H9 (cell line): ENCODE results near the gene RHOC. TPM values are rescaled to one million over a fixed set of nuclear protein-coding genes. Genes with fewer than 3 reads are reported as not detected.

Experiments
- DNase-seq: peaks from one replicate; pipeline ENCODE4 v3.0.0-alpha.2; 2017
- H2AFZ ChIP-seq: one replicate; pipeline ENCODE4 v1.6.1; 2013; ENCODE audit warnings: mild to moderate bottlenecking, low read length, control low read depth, moderate library complexity
- H2AK5ac ChIP-seq: 2 replicates; pipeline ENCODE4 v1.6.1; 2013; ENCODE audit warnings: low read length, control low read depth, mixed read lengths; ENCODE audit not compliant: insufficient read length
- H2BK120ac ChIP-seq: one replicate; pipeline ENCODE4 v1.6.1; 2013; ENCODE audit warnings: low read depth, mild to moderate bottlenecking, low read length, control low read depth, inconsistent platforms; ENCODE audit not compliant: poor library complexity, severe bottlenecking
- H2BK12ac ChIP-seq: 2 replicates; pipeline ENCODE4 v1.6.1; 2013; ENCODE audit warnings: low read length, control low read depth, mixed read lengths, low read depth; ENCODE audit not compliant: insufficient read length
- H2BK15ac ChIP-seq: 2 replicates; pipeline ENCODE4 v1.6.1; 2013; ENCODE audit warnings: low read depth, low read length, control low read depth
- H2BK20ac ChIP-seq: one replicate; pipeline ENCODE4 v1.6.1; 2013; ENCODE audit warnings: low read depth, mild to moderate bottlenecking, low read length, control low read depth, inconsistent platforms; ENCODE audit not compliant: poor library complexity, severe bottlenecking
- H2BK5ac ChIP-seq: 2 replicates; pipeline ENCODE4 v1.6.1; 2013; ENCODE audit warnings: low read length, control low read depth, mixed read lengths; ENCODE audit not compliant: insufficient read length
- H3K14ac ChIP-seq: 2 replicates; pipeline ENCODE4 v1.6.1; 2013; ENCODE audit warnings: low read length, control low read depth; ENCODE audit not compliant: insufficient read depth
- H3K18ac ChIP-seq: 2 replicates; pipeline ENCODE4 v1.6.1; 2013; ENCODE audit warnings: low read depth, mild to moderate bottlenecking, mixed read lengths, low read length, control low read depth; ENCODE audit not compliant: insufficient read length
- H3K23ac ChIP-seq: 2 replicates; pipeline ENCODE4 v1.6.1; 2013; ENCODE audit warnings: low read length, control low read depth, mixed read lengths, low read depth; ENCODE audit not compliant: insufficient read length
- H3K23me2 ChIP-seq: 2 replicates; pipeline ENCODE4 v1.6.1; 2013; ENCODE audit warnings: low read depth, mild to moderate bottlenecking, mixed read lengths, low read length, control low read depth; ENCODE audit not compliant: insufficient read length, poor library complexity, severe bottlenecking
- H3K27ac ChIP-seq: 2 replicates; pipeline ENCODE4 v1.5.1; 2013; ENCODE audit warnings: low read length, control low read depth, mixed read lengths, low read depth; ENCODE audit not compliant: insufficient read length
- H3K27me3 ChIP-seq: 2 replicates; pipeline ENCODE4 v1.6.1; 2013; ENCODE audit warnings: low read length, control low read depth, inconsistent platforms; ENCODE audit not compliant: insufficient read depth
- H3K4ac ChIP-seq: 2 replicates; pipeline ENCODE4 v1.6.1; 2013; ENCODE audit warnings: low read depth, mild to moderate bottlenecking, control low read depth, inconsistent platforms, low read length, moderate library complexity
- H3K4me1 ChIP-seq: 2 replicates; pipeline ENCODE4 v1.6.1; 2013; ENCODE audit warnings: low read length, control low read depth, inconsistent platforms; ENCODE audit not compliant: insufficient read depth
- H3K4me2 ChIP-seq: 2 replicates; pipeline ENCODE4 v1.6.1; 2013; ENCODE audit warnings: low read length, control low read depth, mixed read lengths; ENCODE audit not compliant: insufficient read length, insufficient read depth
- H3K56ac ChIP-seq: 2 replicates; pipeline ENCODE4 v1.6.1; 2013; ENCODE audit warnings: low read depth, mild to moderate bottlenecking, mixed read lengths, low read length, control low read depth; ENCODE audit not compliant: insufficient read length
- H3K79me1 ChIP-seq: 2 replicates; pipeline ENCODE4 v1.6.1; 2013; ENCODE audit warnings: low read depth, mild to moderate bottlenecking, moderate library complexity, low read length, control low read depth, inconsistent platforms; ENCODE audit not compliant: insufficient read depth, poor library complexity, severe bottlenecking
- H3K79me2 ChIP-seq: 2 replicates; pipeline ENCODE4 v1.6.1; 2013; ENCODE audit warnings: low read length, control low read depth, inconsistent platforms; ENCODE audit not compliant: insufficient read depth
- H3K9ac ChIP-seq: 2 replicates; pipeline ENCODE4 v1.6.1; 2013; ENCODE audit warnings: low read length, control low read depth, mixed read lengths; ENCODE audit not compliant: insufficient read length; ENCODE audit errors: extremely low read depth
- H3K9me3 ChIP-seq: one replicate; pipeline ENCODE4 v1.6.1; 2013; ENCODE audit warnings: low read depth, low read length, inconsistent platforms; ENCODE audit not compliant: control insufficient read depth
- H3T11ph ChIP-seq: one replicate; pipeline ENCODE4 v1.6.1; 2013; ENCODE audit warnings: mild to moderate bottlenecking, low read length, control low read depth, inconsistent platforms
- H4K20me1 ChIP-seq: one replicate; pipeline ENCODE4 v1.6.1; 2013; ENCODE audit not compliant: control insufficient read depth, insufficient read length, insufficient read depth
- H4K5ac ChIP-seq: 2 replicates; pipeline ENCODE4 v1.6.1; 2013; ENCODE audit warnings: low read depth, mild to moderate bottlenecking, mixed read lengths, low read length, control low read depth; ENCODE audit not compliant: insufficient read length
- H4K8ac ChIP-seq: replicated peaks from 2 replicates; pipeline ENCODE4 v1.6.1; 2013; ENCODE audit warnings: low read length, control low read depth, mixed read lengths, low read depth; ENCODE audit not compliant: insufficient read length
- H4K91ac ChIP-seq: 2 replicates; pipeline ENCODE4 v1.6.1; 2013; ENCODE audit warnings: low read depth, mild to moderate bottlenecking, moderate library complexity, mixed read lengths, low read length, control low read depth; ENCODE audit not compliant: insufficient read length
- H3K27ac Mint-ChIP-seq, 3 experiments: 2 replicates in 2 of 3; 3 replicates in 1 of 3; pipeline ENCODE4 v1.8.0; 2020 to 2021; ENCODE audit warnings: mixed read lengths in 3 of 3, mild to moderate bottlenecking in 1 of 3, moderate library complexity in 1 of 3
- H3K27me3 Mint-ChIP-seq: 2 replicates; pipeline ENCODE4 v1.8.0; 2021; ENCODE audit warnings: low read depth, mild to moderate bottlenecking, moderate library complexity, mixed read lengths
- H3K36me3 Mint-ChIP-seq, 3 experiments: 2 replicates in 2 of 3; 3 replicates in 1 of 3; pipeline ENCODE4 v1.8.0; 2020 to 2021; ENCODE audit warnings: low read depth in 3 of 3, mixed read lengths in 3 of 3; ENCODE audit not compliant: insufficient read depth in 1 of 3
- H3K4me1 Mint-ChIP-seq, 2 experiments: 2 replicates each; pipeline ENCODE4 v1.8.0; 2020; ENCODE audit warnings: mixed read lengths in 2 of 2
- H3K4me3 Mint-ChIP-seq, 2 experiments: 2 replicates in 1 of 2; 3 replicates in 1 of 2; pipeline ENCODE4 v1.8.0; 2020 to 2021; ENCODE audit warnings: mild to moderate bottlenecking in 2 of 2, mixed read lengths in 2 of 2, moderate library complexity in 1 of 2
- H3K9me3 Mint-ChIP-seq, 2 experiments: 2 replicates in 1 of 2; 3 replicates in 1 of 2; pipeline ENCODE4 v1.8.0; 2020; ENCODE audit warnings: mild to moderate bottlenecking in 2 of 2, mixed read lengths in 2 of 2, moderate library complexity in 1 of 2
- CTCF ChIP-seq: fragments of 200-600 bp; sonication (generic); conservative IDR thresholded peaks from 3 replicates; pipeline ENCODE4 v1.8.0; 2021; ENCODE audit warnings: antibody characterized with exemption, mild to moderate bottlenecking
- WGBS: extraction: QIAGEN DNeasy Blood & Tissue Kit; methylation state at CpG from one replicate; pipeline ENCODE4 v1.1.7; 2013; ENCODE audit warnings: missing lambda C conversion rate, low lambda C conversion rate, mixed read lengths; ENCODE audit not compliant: insufficient read length; ENCODE audit errors: extremely low coverage; 5-methylcytosine and 5-hydroxymethylcytosine counted together
- total RNA-seq: library from RNA; stranded (reverse); gene quantifications from 2 replicates; pipeline ENCODE4 v1.2.1, GENCODE V29; 2021

RHOC gene
- total RNA-seq, 1 experiment from 2014 or later = 68.9 TPM

- Mint-ChIP-seq H3K4me3 (no peak overlapping the region), H3K27me3 (peaks cover 5% of the 10 kb centered on the region), H3K27ac (no peak overlapping the region), H3K9me3 (no peaks in the 10 kb centered on the region), H3K36me3 (peaks cover 31 to 76% (median 75%) of the 10 kb centered on the region in 3 experiments; a peak in 6 of 7 replicates), H3K4me1 (peaks cover 8 to 19% of the 10 kb centered on the region in 2 experiments)
- H3K27ac ChIP-seq = no peak overlapping the region
- no peak for TF ChIP-seq CTCF
- H3K27me3 ChIP-seq = no peaks in the 10 kb centered on the region; the same call in 1 of the 2 replicates
- H4K5ac ChIP-seq = no peak overlapping the region
- no peaks in the 10 kb centered on the region for H3K79me2 ChIP-seq
- H3K9ac ChIP-seq = no peak overlapping the region
- no peak overlapping the region for H4K91ac ChIP-seq
- WGBS = no CpG with 5 or more reads among the region's 6 CpGs
- H3K79me1 ChIP-seq = no peaks in the 10 kb centered on the region
- no peaks in the 10 kb centered on the region for H4K20me1 ChIP-seq
- H3K23ac ChIP-seq = no peak overlapping the region
- no peaks in the 10 kb centered on the region for H3K23me2 ChIP-seq
- H2AFZ ChIP-seq = no peak overlapping the region
- no peak overlapping the region for H2BK12ac ChIP-seq
- no peak overlapping the region for H2BK120ac ChIP-seq
- no peak overlapping the region for H3T11ph ChIP-seq
- no peak overlapping the region for H3K18ac ChIP-seq
- DNase-seq = no peak
- no peak overlapping the region for H2BK5ac ChIP-seq
- H4K8ac ChIP-seq = no peak overlapping the region
- no peak overlapping the region for H2AK5ac ChIP-seq
- H3K9me3 ChIP-seq = no peaks in the 10 kb centered on the region
- H3K4me2 ChIP-seq = no peak overlapping the region
- no peak overlapping the region for H3K4ac ChIP-seq
- no peak overlapping the region for H2BK20ac ChIP-seq
- H3K56ac ChIP-seq = no peak overlapping the region
- H2BK15ac ChIP-seq = no peak overlapping the region
- no peaks in the 10 kb centered on the region; the same call in 1 of the 2 replicates for H3K4me1 ChIP-seq
- H3K14ac ChIP-seq = no peak overlapping the region
Observed at GRCh38 chr1:112693821-112694220, 13.1 kb downstream of the RHOC start.
